HCT116 (cell line): ENCODE data around the gene CAMK2G. TPM values are rescaled to one million over a fixed set of nuclear protein-coding genes. Genes with fewer than 3 reads are reported as not detected.

Experiments
- ATAC-seq: fragments of 200-7000 bp; cut with Tn5 transposase; 2 replicates; pipeline ENCODE4 v1.9.1; 2020; ENCODE audit warnings: mild to moderate bottlenecking, moderate library complexity
- BruUV-seq: library from RNA; stranded (reverse); fragments of 400-500 nt; replicated peaks from 2 replicates; lab custom pipeline; 2021; lab: Mats Ljungman, UMichigan
- CTCF ChIA-PET: fragments of 300-600 bp; sonication (Branson Sonifier 250); formaldehyde crosslinking; loops from one replicate; lab custom pipeline; 2021; ENCODE audit warnings: antibody characterized with exemption; lab: Charles Lee
- POLR2A ChIA-PET: fragments of 300-600, 350-600 bp; sonication (Branson Sonifier 250); formaldehyde crosslinking; loops from one replicate; lab custom pipeline; 2021; ENCODE audit warnings: antibody characterized with exemption; lab: Charles Lee
- RAD21 ChIA-PET, 2 experiments: fragments of 300-600 bp; sonication (Branson Sonifier 250); formaldehyde crosslinking; loops; one replicate each; lab custom pipeline; 2023; ENCODE audit warnings: low total read pairs in 2 of 2; ENCODE audit not compliant: uncharacterized antibody in 2 of 2, unreplicated experiment in 2 of 2, low non-redundant PET in 1 of 2; lab: Charles Lee
- DNase-seq: peaks from one replicate; pipeline ENCODE4 v3.0.0-alpha.2; 2010; ENCODE audit warnings: low read depth, low spot score
- H2AFZ ChIP-seq: fragments of 200-600 bp; shearing (Covaris generic), sonication (generic); 2 replicates; pipeline ENCODE4 v1.6.1; 2017; ENCODE audit warnings: low read depth, mixed run types, mixed read lengths, antibody characterized with exemption, low read length; ENCODE audit not compliant: poor library complexity, severe bottlenecking
- H3K27ac ChIP-seq: 2 replicates; pipeline ENCODE4 v1.5.1; 2012; ENCODE audit warnings: low read depth, low read length
- H3K27me3 ChIP-seq: fragments of 200-600 bp; sonication (generic); 2 replicates; pipeline ENCODE4 v1.6.1; 2016; ENCODE audit warnings: mixed run types, low read length, mixed read lengths; ENCODE audit not compliant: insufficient read depth
- H3K36me3 ChIP-seq, 2 experiments: fragments of 200-500 bp in 1 of 2; fragments of 200-600 bp in 1 of 2; sonication (Bioruptor generic) in 1 of 2; sonication (generic) in 1 of 2; 2 replicates each; pipeline versions ENCODE4 v1.5.1 to v1.6.1; 2014 to 2016; ENCODE audit warnings: low read length in 2 of 2, inconsistent platforms in 1 of 2, mixed read lengths in 1 of 2, mixed run types in 1 of 2; ENCODE audit not compliant: insufficient read depth in 2 of 2, control insufficient read depth in 1 of 2
- H3K4me1 ChIP-seq, 2 experiments: fragments of 200-600 bp in 1 of 2; sonication (generic) in 1 of 2; 2 replicates each; pipeline versions ENCODE4 v1.5.1 to v1.6.1; 2012 to 2017; ENCODE audit warnings: low read length in 2 of 2, inconsistent platforms in 1 of 2, mild to moderate bottlenecking in 1 of 2, mixed read lengths in 1 of 2, mixed run types in 1 of 2, moderate library complexity in 1 of 2; ENCODE audit not compliant: insufficient read depth in 2 of 2, control insufficient read depth in 1 of 2
- H3K4me2 ChIP-seq: fragments of 200-600 bp; sonication (generic); 2 replicates; pipeline ENCODE4 v1.6.1; 2017; ENCODE audit warnings: mixed run types, low read length, mixed read lengths
- H3K4me3 ChIP-seq, 2 experiments: fragments of 200-600 bp in 1 of 2; sonication (generic) in 1 of 2; replicated peaks in 1 of 2; 2 replicates each; pipeline ENCODE4 v1.5.1; 2011 to 2016; ENCODE audit warnings: low read length in 2 of 2, control low read depth in 1 of 2, low read depth in 1 of 2, mild to moderate bottlenecking in 1 of 2, mixed read lengths in 1 of 2, mixed run types in 1 of 2
- H3K79me2 ChIP-seq: fragments of 200-600 bp; sonication (generic); 2 replicates; pipeline ENCODE4 v1.6.1; 2017; ENCODE audit warnings: mild to moderate bottlenecking, mixed run types, low read length, moderate library complexity, mixed read lengths; ENCODE audit not compliant: insufficient read depth
- H3K9ac ChIP-seq: fragments of 200-600 bp; sonication (generic); 2 replicates; pipeline ENCODE4 v1.6.1; 2016; ENCODE audit warnings: low read length, mixed read lengths
- H3K9me2 ChIP-seq: fragments of 200-600 bp; sonication (generic), shearing (Covaris generic); 2 replicates; pipeline ENCODE4 v1.6.1; 2017; ENCODE audit warnings: mixed run types, mild to moderate bottlenecking, moderate library complexity; ENCODE audit not compliant: insufficient read depth
- H3K9me3 ChIP-seq, 2 experiments: fragments of 200-500 bp in 1 of 2; fragments of 200-600 bp in 1 of 2; sonication (Bioruptor generic) in 1 of 2; sonication (generic) in 1 of 2; 2 replicates each; pipeline ENCODE4 v1.6.1; 2014 to 2017; ENCODE audit warnings: low read length in 2 of 2, mixed read lengths in 2 of 2, inconsistent platforms in 1 of 2, low read depth in 1 of 2, mild to moderate bottlenecking in 1 of 2, mixed run types in 1 of 2, moderate library complexity in 1 of 2; ENCODE audit not compliant: control insufficient read depth in 1 of 2, insufficient read depth in 1 of 2
- H4K20me1 ChIP-seq: fragments of 200-600 bp; sonication (generic), shearing (Covaris generic); 2 replicates; pipeline ENCODE4 v1.6.1; 2017; ENCODE audit warnings: mixed run types, mild to moderate bottlenecking, moderate library complexity; ENCODE audit not compliant: insufficient read depth
- ELF1 ChIP-seq: IDR thresholded peaks from 2 replicates; pipeline ENCODE4 v1.6.1; 2012; ENCODE audit warnings: low read depth, borderline replicate concordance
- MAX ChIP-seq: IDR thresholded peaks from 2 replicates; pipeline ENCODE4 v1.6.1; 2012
- SP1 ChIP-seq: IDR thresholded peaks from 2 replicates; pipeline ENCODE4 v1.6.1; 2012; ENCODE audit warnings: low read depth
- SRF ChIP-seq: IDR thresholded peaks from 2 replicates; pipeline ENCODE4 v1.6.1; 2012; ENCODE audit warnings: low read depth
- TCF7L2 ChIP-seq: IDR thresholded peaks from 2 replicates; pipeline ENCODE4 v1.7.0; 2011; ENCODE audit warnings: borderline replicate concordance, inconsistent platforms; ENCODE audit not compliant: insufficient read depth, insufficient read length; ENCODE audit errors: extremely low read depth
- YY1 ChIP-seq: IDR thresholded peaks from 2 replicates; pipeline ENCODE4 v1.6.1; 2011; ENCODE audit warnings: low read length, low read depth, moderate library complexity, mild to moderate bottlenecking; ENCODE audit not compliant: insufficient replicate concordance; ENCODE audit errors: extremely low read depth
- ZFX ChIP-seq: fragments of 450-650 bp; IDR thresholded peaks from 2 replicates; pipeline ENCODE4 v1.6.1; 2017
- intact Hi-C: fragments of 100-400 bp; cut with micrococcal nuclease; formaldehyde crosslinking; loops from 2 replicates; pipeline ENCODE4 v1.10.0; 2022
- total RNA-seq: library from RNA; stranded (reverse); gene quantifications from one replicate; pipeline ENCODE4 v1.2.1, GENCODE V29; 2021; ENCODE audit not compliant: unreplicated experiment

The CAMK2G gene
- total RNA-seq, 1 experiment from 2014 or later, result 28.3 TPM

GRCh38 chr10:73818402-73818801 lies 56.0 kb downstream of the CAMK2G start:
- ATAC-seq, result peak; percentile 51
- BruUV-seq, result no TSS peak
- Histone ChIP-seq H3K9ac (no peak overlapping the region), H3K9me2 (no peaks in the 10 kb centered on the region), H3K9me3 (no peaks in the 10 kb centered on the region), H3K4me2 (no peak overlapping the region), H4K20me1 (no peaks in the 10 kb centered on the region), H3K36me3 (peaks cover 12 to 14% of the 10 kb centered on the region in 2 experiments; a peak in 3 of 4 replicates), H3K4me1 (no peaks in the 10 kb centered on the region), H3K79me2 (no peaks in the 10 kb centered on the region), H2AFZ (no peak overlapping the region), H3K4me3 (no peak overlapping the region), H3K27me3 (no peaks in the 10 kb centered on the region), H3K27ac (no peak overlapping the region)
- no peak for TF ChIP-seq YY1
- TF ChIP-seq ZFX, result no peak
- DNase-seq, result no peak
- RAD21 ChIA-PET, result no interaction called here
- CTCF ChIA-PET, result no interaction called here
- intact Hi-C loops, result no loop called here
- POLR2A ChIA-PET, result no interaction called here

- peaks cover 0 to under 1% of the 10 kb centered on the region in 2 experiments; a peak in 1 of 4 replicates for H3K4me1 ChIP-seq
- intact Hi-C loops, result no loop called here
- H3K9me3 ChIP-seq, result no peaks in the 10 kb centered on the region
- CTCF ChIA-PET, result no interaction called here
- DNase-seq, result no peak
- H2AFZ ChIP-seq, result no peak overlapping the region
- H3K27me3 ChIP-seq, result no peaks in the 10 kb centered on the region
- H3K9ac ChIP-seq, result no peak overlapping the region
- BruUV-seq, result no TSS peak
- no peak overlapping the region for H3K4me2 ChIP-seq
- no peaks in the 10 kb centered on the region for H3K79me2 ChIP-seq
- H4K20me1 ChIP-seq, result no peaks in the 10 kb centered on the region
- H3K36me3 ChIP-seq, result peaks cover 12 to 15% of the 10 kb centered on the region in 2 experiments; a peak in 3 of 4 replicates
- RAD21 ChIA-PET, result no interaction called here
- POLR2A ChIA-PET, result no interaction called here
- no peak overlapping the region for H3K27ac ChIP-seq
- no peak overlapping the region for H3K4me3 ChIP-seq
- H3K9me2 ChIP-seq, result no peaks in the 10 kb centered on the region
- TF ChIP-seq ZFX, result no peak
- no peak for TF ChIP-seq TCF7L2
- no peak for TF ChIP-seq SP1
- TF ChIP-seq SRF, result no peak
- no peak for TF ChIP-seq MAX
- TF ChIP-seq ELF1, result no peak
- TF ChIP-seq, all 23 proteins: peak for 0
- ATAC-seq, result no peak
These were observed 56.5 kb downstream of the CAMK2G start for GRCh38 chr10:73817826-73818225.
